ENCODE data around the gene VCL.

GRCh38 chr10:74036474-74036873, 38.6 kb downstream of the VCL start:
- TF ChIP-seq CTCF (IDR thresholded peaks at IDR 0.05) (no peak), POLR2A (IDR thresholded peaks at IDR 0.05) (no peak)

All from thyroid gland (tissue), 4 donors.